Upper lobe of left lung (tissue), 6 donors: Measurements from ENCODE around the gene SEC62. TPM values are rescaled to one million over a fixed set of nuclear protein-coding genes. Genes with fewer than 3 reads are reported as not detected.
A peak's percentile ranks its signal among the peaks of the same experiment; 100 is the strongest.

Experiments used
- ATAC-seq, 2 donors: fragments of 200-7000 bp; cut with Tn5 transposase; one replicate each; pipeline ENCODE4 v1.9.1; 2022; ENCODE audit warnings: mild to moderate bottlenecking in 2 of 2, moderate library complexity in 2 of 2; ENCODE audit not compliant: low FRiP score in 2 of 2
- DNase-seq, 2 donors: peaks; one replicate each; pipeline ENCODE4 v3.0.0-alpha.2; 2019 to 2020
- H3K27ac ChIP-seq, 4 donors: fragments of 200-600 bp; sonication (generic); one replicate each; pipeline ENCODE4 v1.5.1; 2016 to 2019
- H3K27me3 ChIP-seq, 4 donors: fragments of 200-600 bp; sonication (generic); one replicate each; pipeline ENCODE4 v1.5.1; 2017 to 2019
- H3K36me3 ChIP-seq, 4 donors: fragments of 200-600 bp; sonication (generic); one replicate each; pipeline ENCODE4 v1.5.1; 2016 to 2019
- H3K4me1 ChIP-seq, 4 donors: fragments of 200-600 bp; sonication (generic); one replicate each; pipeline ENCODE4 v1.5.1; 2018 to 2019
- H3K4me3 ChIP-seq, 4 donors: fragments of 200-600 bp; sonication (generic); one replicate each; pipeline ENCODE4 v1.5.1; 2017 to 2019; ENCODE audit warnings: mild to moderate bottlenecking in 2 of 4, moderate library complexity in 1 of 4
- H3K9me3 ChIP-seq, 4 donors: fragments of 200-600 bp; sonication (generic); one replicate each; pipeline ENCODE4 v1.5.1; 2018 to 2019
- CTCF ChIP-seq, 6 experiments: fragments of 450-650 bp in 4 of 6; fragments of 200-600 bp in 2 of 6; sonication (generic) in 2 of 6; IDR thresholded peaks; one replicate each; pipeline ENCODE4 v1.5.1; 2016 to 2019; ENCODE audit warnings: antibody characterized with exemption in 6 of 6
- EP300 ChIP-seq, 4 donors: sonication (generic); formaldehyde crosslinking; IDR thresholded peaks; one replicate each; pipeline ENCODE4 v1.5.1; 2017; ENCODE audit warnings: antibody characterized with exemption in 4 of 4, control low read depth in 2 of 4
- POLR2A ChIP-seq, 4 donors: fragments of 450-650 bp; IDR thresholded peaks; one replicate each; pipeline ENCODE4 v1.5.1; 2016 to 2017; ENCODE audit warnings: antibody characterized with exemption in 4 of 4, mild to moderate bottlenecking in 2 of 4
- POLR2AphosphoS5 ChIP-seq, 2 donors: sonication (generic); formaldehyde crosslinking; IDR thresholded peaks; one replicate each; pipeline ENCODE4 v1.5.1; 2017; ENCODE audit warnings: antibody characterized with exemption in 2 of 2
- WGBS, 2 donors: methylation state at CpG; one replicate each; pipeline ENCODE4 v1.1.5; 2017 to 2018; 5-methylcytosine and 5-hydroxymethylcytosine counted together
- total RNA-seq, 6 donors: library from RNA; depleted of rRNA in 4 of 6; stranded (reverse); fragments of >200 nt in 4 of 6; gene quantifications; one replicate each; pipeline versions ENCODE4 v1.1.0 to v1.2.1, GENCODE V29; 2016 to 2021
- donor health status: DM: no; HTN: no; CAD: no; lungs with moderate emphysema.
- donor health status: DM: no; HTN: yes; CAD: no; lungs with severe emphysema.

Gene SEC62
- total RNA-seq, 6 donors from 2014 or later, result 30.0 to 129 (median 72.9) TPM

DNA sequence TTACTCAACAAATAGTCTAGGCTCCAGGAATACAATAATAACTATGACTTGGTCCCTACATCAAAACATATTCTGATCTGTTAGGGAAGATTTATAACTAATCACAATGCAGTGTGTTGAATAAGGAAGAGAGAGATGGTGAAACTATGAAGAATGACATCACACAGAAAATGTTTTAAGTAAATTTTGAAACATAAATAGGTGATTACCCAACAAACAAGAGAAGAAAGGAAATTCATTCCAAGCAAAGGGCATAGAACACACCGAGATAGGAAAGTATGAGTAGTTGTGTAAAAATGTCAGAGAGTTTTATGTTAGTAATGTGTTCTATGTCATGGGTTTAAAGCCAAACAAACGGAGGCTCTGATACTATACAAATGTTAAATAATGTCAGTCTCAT is 13.4 kb downstream of the SEC62 start:
- TF ChIP-seq POLR2AphosphoS5 (IDR thresholded peaks at IDR 0.05) (no peak), EP300 (IDR thresholded peaks at IDR 0.05) (no peak), CTCF (IDR thresholded peaks at IDR 0.05) (no peak), POLR2A (IDR thresholded peaks at IDR 0.05) (no peak)
- Histone ChIP-seq H3K27me3 (no peaks in the 10 kb centered on the region), H3K9me3 (no peaks in the 10 kb centered on the region), H3K36me3 (peaks cover 11 to 99% (median 41%) of the 10 kb centered on the region in 4 donors), H3K4me3 (no peak overlapping the region), H3K27ac (peak overlapping the region in 1 of 4 donors; percentile 42), H3K4me1 (no peaks in the 10 kb centered on the region)
- no peak for ATAC-seq
- no peak for DNase-seq
- WGBS, 2 donors, result 62 to 67% methylated on average over 2 of the region's 2 CpGs

DNA sequence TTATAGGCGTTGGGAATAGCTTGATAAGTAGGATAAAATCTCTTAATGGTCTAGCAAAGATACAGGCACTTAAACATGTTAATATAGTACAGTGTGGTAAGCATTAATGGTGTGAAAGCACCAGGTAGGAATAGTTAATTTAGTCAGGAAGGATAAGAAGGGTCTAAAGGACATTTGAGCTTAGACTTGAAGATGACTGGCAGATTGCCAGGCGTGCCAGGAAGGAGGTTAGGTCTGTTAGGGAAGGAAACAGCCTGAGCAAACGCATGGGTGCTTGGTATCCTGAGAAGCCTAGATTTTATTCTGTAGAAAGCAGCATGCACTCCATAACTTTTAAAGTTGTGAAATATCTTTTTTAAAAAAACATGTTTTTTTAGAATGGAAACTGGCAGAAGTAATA is 17.7 kb downstream of the SEC62 start:
- 50 to 54% methylated on average over 3 of the region's 3 CpGs for WGBS, 2 donors
- no peak overlapping the region for H3K4me3 ChIP-seq
- H3K27me3 ChIP-seq, result no peaks in the 10 kb centered on the region
- TF ChIP-seq EP300 (IDR thresholded peaks at IDR 0.05) (no peak), POLR2A (IDR thresholded peaks at IDR 0.05) (no peak), CTCF (IDR thresholded peaks at IDR 0.05) (no peak), POLR2AphosphoS5 (IDR thresholded peaks at IDR 0.05) (no peak)
- H3K4me1 ChIP-seq, result no peaks in the 10 kb centered on the region
- H3K36me3 ChIP-seq, result peaks cover 12 to 100% (median 50%) of the 10 kb centered on the region in 4 donors
- DNase-seq, result no peak
- no peak for ATAC-seq
- no peaks in the 10 kb centered on the region for H3K9me3 ChIP-seq
- no peak overlapping the region for H3K27ac ChIP-seq

DNA sequence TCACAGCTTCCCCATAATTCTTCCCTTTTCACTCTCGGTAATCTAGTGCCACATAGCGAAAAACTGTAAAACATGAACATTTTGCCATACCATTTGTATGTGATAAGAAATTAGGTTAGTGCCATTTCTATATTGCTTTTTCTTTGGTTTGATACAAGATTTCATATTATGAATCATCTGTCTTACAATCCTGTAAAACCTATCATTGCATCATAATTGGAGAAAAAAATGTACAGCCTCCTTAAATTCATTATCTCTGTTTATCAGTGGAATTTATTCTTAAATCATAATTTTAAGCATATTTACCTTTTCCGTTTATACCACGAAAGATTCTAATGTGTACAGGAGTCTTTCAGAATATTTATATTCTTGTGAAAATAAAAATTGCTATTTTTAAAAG is 23.8 kb downstream of the SEC62 start:
- H3K4me3 ChIP-seq, result no peak overlapping the region
- peaks cover 11 to 81% (median 39%) of the 10 kb centered on the region in 4 donors for H3K36me3 ChIP-seq
- ATAC-seq (no peak), DNase-seq (no peak)
- H3K4me1 ChIP-seq, result no peaks in the 10 kb centered on the region
- H3K27ac ChIP-seq, result no peak overlapping the region
- TF ChIP-seq POLR2AphosphoS5 (IDR thresholded peaks at IDR 0.05) (no peak), CTCF (IDR thresholded peaks at IDR 0.05) (no peak), POLR2A (IDR thresholded peaks at IDR 0.05) (no peak), EP300 (IDR thresholded peaks at IDR 0.05) (no peak)
- whole genome bisulfite sequencing, 2 donors, result 93 to 97% methylated on average over 4 of the region's 4 CpGs
- H3K27me3 ChIP-seq, result no peaks in the 10 kb centered on the region
- H3K9me3 ChIP-seq, result no peaks in the 10 kb centered on the region

DNA sequence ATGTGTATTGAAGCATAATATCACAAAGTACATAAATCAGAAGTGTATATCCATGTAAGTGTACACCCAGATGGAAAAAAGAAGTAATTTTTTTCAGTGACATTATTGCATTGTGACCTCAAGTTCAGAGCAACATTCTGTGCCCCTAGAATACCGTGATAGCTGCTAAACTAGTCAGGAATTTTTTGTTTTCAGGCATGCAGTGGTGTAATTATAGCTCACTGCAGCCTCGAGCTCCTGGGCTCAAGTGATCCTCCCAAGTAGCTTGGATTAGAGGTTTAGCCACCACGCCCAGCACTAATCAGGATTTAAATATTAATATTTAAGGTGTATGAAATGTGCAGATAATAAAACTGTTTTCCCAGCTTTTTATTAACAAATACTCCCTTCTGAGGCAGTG is 25.5 kb downstream of the SEC62 start:
- H3K4me3 ChIP-seq, result no peak overlapping the region
- no peaks in the 10 kb centered on the region for H3K4me1 ChIP-seq
- WGBS, 2 donors, result 65 to 75% methylated on average over 3 of the region's 3 CpGs
- TF ChIP-seq POLR2A (IDR thresholded peaks at IDR 0.05) (no peak), POLR2AphosphoS5 (IDR thresholded peaks at IDR 0.05) (no peak), CTCF (IDR thresholded peaks at IDR 0.05) (no peak), EP300 (IDR thresholded peaks at IDR 0.05) (no peak)
- no peaks in the 10 kb centered on the region for H3K9me3 ChIP-seq
- H3K27me3 ChIP-seq, result no peaks in the 10 kb centered on the region
- ATAC-seq, result no peak
- peaks cover 11 to 77% (median 34%) of the 10 kb centered on the region in 4 donors for H3K36me3 ChIP-seq
- peak overlapping the region in 1 of 4 donors; percentile 9 for H3K27ac ChIP-seq
- no peak for DNase-seq

DNA sequence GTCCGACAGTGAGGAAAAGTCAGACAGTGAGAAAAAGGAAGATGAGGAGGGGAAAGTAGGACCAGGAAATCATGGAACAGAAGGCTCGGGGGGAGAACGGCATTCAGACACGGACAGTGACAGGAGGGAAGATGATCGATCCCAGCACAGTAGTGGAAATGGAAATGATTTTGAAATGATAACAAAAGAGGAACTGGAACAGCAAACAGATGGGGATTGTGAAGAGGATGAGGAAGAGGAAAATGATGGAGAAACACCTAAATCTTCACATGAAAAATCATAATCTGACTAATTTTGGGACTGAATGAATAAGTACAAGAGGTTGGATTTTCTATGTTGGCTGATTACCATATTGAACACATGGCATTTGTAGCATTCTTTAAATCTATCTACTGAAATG is 26.2 kb downstream of the SEC62 start:
- DNase-seq (no peak), ATAC-seq (no peak)
- TF ChIP-seq CTCF (IDR thresholded peaks at IDR 0.05) (no peak), POLR2AphosphoS5 (IDR thresholded peaks at IDR 0.05) (no peak), EP300 (IDR thresholded peaks at IDR 0.05) (no peak), POLR2A (IDR thresholded peaks at IDR 0.05) (no peak)
- Histone ChIP-seq H3K9me3 (no peaks in the 10 kb centered on the region), H3K4me1 (no peaks in the 10 kb centered on the region), H3K4me3 (no peak overlapping the region), H3K27ac (peak overlapping the region in 1 of 4 donors; percentile 9), H3K36me3 (peaks cover 9 to 71% (median 31%) of the 10 kb centered on the region in 4 donors), H3K27me3 (no peaks in the 10 kb centered on the region)
- 77 to 80% methylated on average over 5 of the region's 5 CpGs for WGBS, 2 donors
